ENCODE data around the gene ZC3H10. TPM values are rescaled to one million over a fixed set of nuclear protein-coding genes. Genes with fewer than 3 reads are reported as not detected.
A peak's percentile ranks its signal among the peaks of the same experiment; 100 is the strongest.

The ZC3H10 gene
- total and polyA plus RNA-seq, 2 of the 13 experiments (the other 11 are each of a cell fraction or from before 2014, with no cell fraction given): 0.70 to 2.3 TPM

DNA sequence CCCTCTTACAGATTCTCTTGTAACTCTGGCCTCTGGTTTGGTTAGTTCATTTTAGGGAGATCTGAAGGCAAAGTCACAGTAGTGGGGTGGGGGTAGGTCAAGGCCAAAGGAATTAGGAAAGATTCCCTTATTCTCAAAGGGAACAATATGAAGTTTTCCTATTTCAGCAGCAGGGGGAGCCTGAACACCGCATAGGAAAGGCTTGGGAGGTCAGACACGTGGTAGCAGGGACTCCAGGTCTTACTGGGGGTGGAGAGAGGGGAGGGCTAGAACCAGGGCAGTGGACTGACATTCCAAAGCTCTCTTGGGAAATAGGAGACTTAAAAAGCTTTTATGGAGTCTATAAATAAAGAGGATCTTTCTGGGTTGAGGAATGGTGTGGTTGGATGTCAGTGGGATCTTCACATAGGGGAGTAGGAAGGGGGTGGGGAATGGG, 1.3 kb downstream of the ZC3H10 start (continued):
- peak; percentile 93 for TF ChIP-seq MYC (CRISPR knock-in tag; IDR thresholded peaks at IDR 0.05; ENCODE audit: borderline replicate concordance)
- TF ChIP-seq, protein P1, sequence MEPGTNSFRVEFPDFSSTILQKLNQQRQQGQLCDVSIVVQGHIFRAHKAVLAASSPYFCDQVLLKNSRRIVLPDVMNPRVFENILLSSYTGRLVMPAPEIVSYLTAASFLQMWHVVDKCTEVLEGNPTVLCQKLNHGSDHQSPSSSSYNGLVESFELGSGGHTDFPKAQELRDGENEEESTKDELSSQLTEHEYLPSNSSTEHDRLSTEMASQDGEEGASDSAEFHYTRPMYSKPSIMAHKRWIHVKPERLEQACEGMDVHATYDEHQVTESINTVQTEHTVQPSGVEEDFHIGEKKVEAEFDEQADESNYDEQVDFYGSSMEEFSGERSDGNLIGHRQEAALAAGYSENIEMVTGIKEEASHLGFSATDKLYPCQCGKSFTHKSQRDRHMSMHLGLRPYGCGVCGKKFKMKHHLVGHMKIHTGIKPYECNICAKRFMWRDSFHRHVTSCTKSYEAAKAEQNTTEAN (CRISPR knock-in tag; conservative IDR thresholded peaks at IDR 0.05): no peak
- TF ChIP-seq, protein P2, sequence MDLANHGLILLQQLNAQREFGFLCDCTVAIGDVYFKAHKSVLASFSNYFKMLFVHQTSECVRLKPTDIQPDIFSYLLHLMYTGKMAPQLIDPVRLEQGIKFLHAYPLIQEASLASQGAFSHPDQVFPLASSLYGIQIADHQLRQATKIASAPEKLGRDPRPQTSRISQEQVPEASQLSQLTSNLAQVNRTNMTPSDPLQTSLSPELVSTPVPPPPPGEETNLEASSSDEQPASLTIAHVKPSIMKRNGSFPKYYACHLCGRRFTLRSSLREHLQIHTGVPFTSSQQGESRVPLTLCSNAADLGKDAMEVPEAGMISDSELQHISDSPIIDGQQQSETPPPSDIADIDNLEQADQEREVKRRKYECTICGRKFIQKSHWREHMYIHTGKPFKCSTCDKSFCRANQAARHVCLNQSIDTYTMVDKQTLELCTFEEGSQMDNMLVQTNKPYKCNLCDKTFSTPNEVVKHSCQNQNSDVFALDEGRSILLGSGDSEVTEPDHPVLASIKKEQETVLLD (CRISPR knock-in tag; IDR thresholded peaks at IDR 0.05; ENCODE audit: low read depth): no peak
- no peak for TF ChIP-seq SNAI1 (CRISPR knock-in tag; IDR thresholded peaks at IDR 0.05; ENCODE audit: borderline replicate concordance)
- no peak for TF ChIP-seq ZNF552 (CRISPR knock-in tag; IDR thresholded peaks at IDR 0.05; ENCODE audit: borderline replicate concordance)
- no peak for TF ChIP-seq KLF11 (CRISPR knock-in tag; IDR thresholded peaks at IDR 0.05)
- TF ChIP-seq, protein P3, sequence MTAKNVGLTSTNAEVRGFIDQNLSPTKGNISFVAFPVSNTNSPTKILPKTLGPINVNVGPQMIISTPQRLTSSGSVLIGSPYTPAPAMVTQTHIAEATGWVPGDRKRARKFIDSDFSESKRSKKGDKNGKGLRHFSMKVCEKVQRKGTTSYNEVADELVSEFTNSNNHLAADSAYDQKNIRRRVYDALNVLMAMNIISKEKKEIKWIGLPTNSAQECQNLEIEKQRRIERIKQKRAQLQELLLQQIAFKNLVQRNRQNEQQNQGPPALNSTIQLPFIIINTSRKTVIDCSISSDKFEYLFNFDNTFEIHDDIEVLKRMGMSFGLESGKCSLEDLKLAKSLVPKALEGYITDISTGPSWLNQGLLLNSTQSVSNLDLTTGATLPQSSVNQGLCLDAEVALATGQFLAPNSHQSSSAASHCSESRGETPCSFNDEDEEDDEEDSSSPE (CRISPR knock-in tag; IDR thresholded peaks at IDR 0.05): 0 out of 2 replicates have a peak, but pooled peaks have one; percentile 52
- no peak for TF ChIP-seq ZSCAN22 (CRISPR knock-in tag; IDR thresholded peaks at IDR 0.05)
- no peak for TF ChIP-seq ZNF737 (CRISPR knock-in tag; IDR thresholded peaks at IDR 0.05; ENCODE audit: borderline replicate concordance)
- no peak for TF ChIP-seq RBFOX2 (IDR thresholded peaks at IDR 0.05; ENCODE audit: low read depth, low read length)
- TF ChIP-seq, protein P4, sequence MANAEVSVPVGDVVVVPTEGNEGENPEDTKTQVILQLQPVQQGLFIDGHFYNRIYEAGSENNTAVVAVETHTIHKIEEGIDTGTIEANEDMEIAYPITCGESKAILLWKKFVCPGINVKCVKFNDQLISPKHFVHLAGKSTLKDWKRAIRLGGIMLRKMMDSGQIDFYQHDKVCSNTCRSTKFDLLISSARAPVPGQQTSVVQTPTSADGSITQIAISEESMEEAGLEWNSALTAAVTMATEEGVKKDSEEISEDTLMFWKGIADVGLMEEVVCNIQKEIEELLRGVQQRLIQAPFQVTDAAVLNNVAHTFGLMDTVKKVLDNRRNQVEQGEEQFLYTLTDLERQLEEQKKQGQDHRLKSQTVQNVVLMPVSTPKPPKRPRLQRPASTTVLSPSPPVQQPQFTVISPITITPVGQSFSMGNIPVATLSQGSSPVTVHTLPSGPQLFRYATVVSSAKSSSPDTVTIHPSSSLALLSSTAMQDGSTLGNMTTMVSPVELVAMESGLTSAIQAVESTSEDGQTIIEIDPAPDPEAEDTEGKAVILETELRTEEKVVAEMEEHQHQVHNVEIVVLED (CRISPR knock-in tag; IDR thresholded peaks at IDR 0.05; ENCODE audit: borderline replicate concordance): no peak
- TF ChIP-seq, protein P5, sequence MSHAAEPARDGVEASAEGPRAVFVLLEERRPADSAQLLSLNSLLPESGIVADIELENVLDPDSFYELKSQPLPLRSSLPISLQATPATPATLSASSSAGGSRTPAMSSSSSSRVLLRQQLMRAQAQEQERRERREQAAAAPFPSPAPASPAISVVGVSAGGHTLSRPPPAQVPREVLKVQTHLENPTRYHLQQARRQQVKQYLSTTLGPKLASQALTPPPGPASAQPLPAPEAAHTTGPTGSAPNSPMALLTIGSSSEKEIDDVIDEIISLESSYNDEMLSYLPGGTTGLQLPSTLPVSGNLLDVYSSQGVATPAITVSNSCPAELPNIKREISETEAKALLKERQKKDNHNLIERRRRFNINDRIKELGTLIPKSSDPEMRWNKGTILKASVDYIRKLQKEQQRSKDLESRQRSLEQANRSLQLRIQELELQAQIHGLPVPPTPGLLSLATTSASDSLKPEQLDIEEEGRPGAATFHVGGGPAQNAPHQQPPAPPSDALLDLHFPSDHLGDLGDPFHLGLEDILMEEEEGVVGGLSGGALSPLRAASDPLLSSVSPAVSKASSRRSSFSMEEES (CRISPR knock-in tag; IDR thresholded peaks at IDR 0.05): 0 out of 2 replicates have a peak, but pooled peaks have one; percentile 63
- TF ChIP-seq ZNF121 (CRISPR knock-in tag; IDR thresholded peaks at IDR 0.05): no peak
- TF ChIP-seq MIER3 (CRISPR knock-in tag; IDR thresholded peaks at IDR 0.05; ENCODE audit: borderline replicate concordance): peak; percentile 48; the same call in 1 of the 2 replicates
- TF ChIP-seq GTF2F1 (IDR thresholded peaks at IDR 0.05; ENCODE audit: low read length): no peak
- peak; percentile 54; the same call in 1 of the 2 replicates for TF ChIP-seq RARA (CRISPR knock-in tag; IDR thresholded peaks at IDR 0.05)
- TF ChIP-seq SRF (IDR thresholded peaks at IDR 0.05; ENCODE audit: low read depth, low read length): 0 out of 2 replicates have a peak, but pooled peaks have one; percentile 16
- TF ChIP-seq YEATS2 (CRISPR knock-in tag; IDR thresholded peaks at IDR 0.05; ENCODE audit: borderline replicate concordance): 0 out of 2 replicates have a peak, but pooled peaks have one; percentile 17
- TF ChIP-seq KDM5B (CRISPR knock-in tag; IDR thresholded peaks at IDR 0.05; ENCODE audit: borderline replicate concordance): no peak
- TF ChIP-seq, protein P6, sequence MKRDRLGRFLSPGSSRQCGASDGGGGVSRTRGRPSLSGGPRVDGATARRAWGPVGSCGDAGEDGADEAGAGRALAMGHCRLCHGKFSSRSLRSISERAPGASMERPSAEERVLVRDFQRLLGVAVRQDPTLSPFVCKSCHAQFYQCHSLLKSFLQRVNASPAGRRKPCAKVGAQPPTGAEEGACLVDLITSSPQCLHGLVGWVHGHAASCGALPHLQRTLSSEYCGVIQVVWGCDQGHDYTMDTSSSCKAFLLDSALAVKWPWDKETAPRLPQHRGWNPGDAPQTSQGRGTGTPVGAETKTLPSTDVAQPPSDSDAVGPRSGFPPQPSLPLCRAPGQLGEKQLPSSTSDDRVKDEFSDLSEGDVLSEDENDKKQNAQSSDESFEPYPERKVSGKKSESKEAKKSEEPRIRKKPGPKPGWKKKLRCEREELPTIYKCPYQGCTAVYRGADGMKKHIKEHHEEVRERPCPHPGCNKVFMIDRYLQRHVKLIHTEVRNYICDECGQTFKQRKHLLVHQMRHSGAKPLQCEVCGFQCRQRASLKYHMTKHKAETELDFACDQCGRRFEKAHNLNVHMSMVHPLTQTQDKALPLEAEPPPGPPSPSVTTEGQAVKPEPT (CRISPR knock-in tag; IDR thresholded peaks at IDR 0.05; ENCODE audit: low read depth): no peak
- no peak for TF ChIP-seq SMAD1 (CRISPR knock-in tag; IDR thresholded peaks at IDR 0.05; ENCODE audit: borderline replicate concordance, low read depth)

Measured in HepG2 (cell line).